B cell (primary cell): ENCODE data around the gene GLOD4. TPM values are rescaled to one million over a fixed set of nuclear protein-coding genes. Genes with fewer than 3 reads are reported as not detected.

Experiments used
- ATAC-seq: fragments of 200-7000 bp; cut with Tn5 transposase; one replicate; pipeline ENCODE4 v1.10.0; 2021; ENCODE audit warnings: low read depth, mild to moderate bottlenecking, moderate number of reproducible peaks, moderate library complexity
- CTCF ChIA-PET: fragments of 350-600 bp; sonication (Branson Sonifier 250); formaldehyde crosslinking; loops from one replicate; lab custom pipeline; 2021; ENCODE audit warnings: antibody characterized with exemption, inconsistent platforms; lab: Charles Lee
- POLR2A ChIA-PET: fragments of 350-600 bp; sonication (Branson Sonifier 250); formaldehyde crosslinking; loops from one replicate; lab custom pipeline; 2021; ENCODE audit warnings: antibody characterized with exemption; lab: Charles Lee
- DNase-seq: peaks from one replicate; pipeline ENCODE4 v3.0.0; 2013
- H2AFZ ChIP-seq: 2 replicates; pipeline ENCODE4 v1.6.1; 2012; ENCODE audit warnings: mild to moderate bottlenecking, low read depth, low read length; ENCODE audit not compliant: insufficient read depth, poor library complexity, severe bottlenecking
- H3K27ac ChIP-seq, 2 donors: 1 replicate in 1 of 2; 2 replicates in 1 of 2; pipeline ENCODE4 v1.5.1; 2012 to 2013; ENCODE audit warnings: low read length in 2 of 2, mild to moderate bottlenecking in 2 of 2, moderate library complexity in 1 of 2
- H3K27me3 ChIP-seq, 4 experiments: fragments of 200-600 bp in 1 of 4; sonication (generic) in 1 of 4; replicated peaks in 1 of 4; 1 replicate in 2 of 4; 2 replicates in 2 of 4; pipeline versions ENCODE4 v1.6.1 to v1.7.0; 2013 to 2016; ENCODE audit warnings: low read length in 3 of 4, mild to moderate bottlenecking in 2 of 4, mixed read lengths in 1 of 4, moderate library complexity in 1 of 4; ENCODE audit not compliant: insufficient read depth in 4 of 4, control insufficient read depth in 3 of 4; ENCODE audit errors: control extremely low read depth in 1 of 4
- H3K36me3 ChIP-seq, 2 experiments: replicated peaks in 1 of 2; 1 replicate in 1 of 2; 2 replicates in 1 of 2; pipeline versions ENCODE4 v1.6.1 to v1.7.1; 2013; ENCODE audit warnings: low read length in 1 of 2; ENCODE audit not compliant: insufficient read depth in 2 of 2, control insufficient read depth in 1 of 2; ENCODE audit errors: control extremely low read depth in 1 of 2, extremely low read depth in 1 of 2
- H3K4me1 ChIP-seq, 2 donors: fragments of 200-600 bp in 1 of 2; sonication (generic) in 1 of 2; 1 replicate in 1 of 2; 2 replicates in 1 of 2; pipeline versions ENCODE4 v1.5.1 to v1.6.1; 2013 to 2017; ENCODE audit warnings: low read length in 2 of 2; ENCODE audit not compliant: control insufficient read depth in 2 of 2, insufficient read depth in 2 of 2
- H3K4me2 ChIP-seq: replicated peaks from 2 replicates; pipeline ENCODE3; 2012; ENCODE audit warnings: mild to moderate bottlenecking, low read depth, low read length; ENCODE audit not compliant: poor library complexity, severe bottlenecking
- H3K4me3 ChIP-seq, 5 experiments: fragments of 200-600 bp in 1 of 5; sonication (generic) in 1 of 5; 1 replicate in 3 of 5; 2 replicates in 2 of 5; pipeline versions ENCODE4 v1.5.1 to v1.7.0; 2011 to 2016; ENCODE audit warnings: low read length in 4 of 5, mild to moderate bottlenecking in 4 of 5, low read depth in 2 of 5, control low read depth in 1 of 5, moderate library complexity in 1 of 5; ENCODE audit not compliant: insufficient read depth in 1 of 5; ENCODE audit errors: control extremely low read depth in 1 of 5, extremely low read depth in 1 of 5
- H3K79me2 ChIP-seq: fragments of 200-600 bp; sonication (generic); one replicate; pipeline ENCODE4 v1.6.0; 2016; ENCODE audit warnings: low read length; ENCODE audit not compliant: control insufficient read depth, insufficient read depth
- H3K9ac ChIP-seq: fragments of 200-600 bp; sonication (generic); 2 replicates; pipeline ENCODE4 v1.6.1; 2017; ENCODE audit warnings: mild to moderate bottlenecking, low read length, moderate library complexity
- H3K9me3 ChIP-seq, 3 donors: one replicate each; pipeline versions ENCODE4 v1.6.1 to v1.7.1; 2013; ENCODE audit warnings: low read length in 2 of 3; ENCODE audit not compliant: control insufficient read depth in 2 of 3, insufficient read depth in 1 of 3; ENCODE audit errors: control extremely low read depth in 1 of 3
- H4K20me1 ChIP-seq: 2 replicates; pipeline ENCODE4 v1.6.0; 2012; ENCODE audit warnings: mild to moderate bottlenecking, low read length; ENCODE audit not compliant: insufficient read depth, control insufficient read depth, poor library complexity, severe bottlenecking
- H3K27ac Mint-ChIP-seq: one replicate; pipeline ENCODE4 v1.8.0; 2021; ENCODE audit warnings: mixed read lengths
- H3K27me3 Mint-ChIP-seq: one replicate; pipeline ENCODE4 v1.8.0; 2021; ENCODE audit warnings: mixed read lengths
- H3K4me1 Mint-ChIP-seq: one replicate; pipeline ENCODE4 v1.8.0; 2021; ENCODE audit warnings: mixed read lengths
- H3K4me3 Mint-ChIP-seq: one replicate; pipeline ENCODE4 v1.8.0; 2021; ENCODE audit warnings: mixed read lengths
- H3K9me3 Mint-ChIP-seq: one replicate; pipeline ENCODE4 v1.8.0; 2022; ENCODE audit warnings: mixed read lengths; ENCODE audit not compliant: insufficient read depth
- EZH2 ChIP-seq: IDR thresholded peaks from 2 replicates; pipeline ENCODE4 v1.6.1; 2012; ENCODE audit warnings: borderline replicate concordance, low read depth, mild to moderate bottlenecking, moderate library complexity, low read length; ENCODE audit not compliant: insufficient read depth, poor library complexity, severe bottlenecking
- WGBS: methylation state at CpG from one replicate; pipeline ENCODE4 v1.1.5; 2013; ENCODE audit warnings: missing lambda C conversion rate; ENCODE audit not compliant: insufficient coverage; 5-methylcytosine and 5-hydroxymethylcytosine counted together
- intact Hi-C: fragments of 100-400 bp; cut with micrococcal nuclease; formaldehyde crosslinking; loops from one replicate; pipeline ENCODE4 v1.10.0; 2022
- polyA plus RNA-seq: library from polyadenylated mRNA; depleted of rRNA; stranded (reverse); fragments of >200 nt; gene quantifications from 2 replicates; pipeline ENCODE4 v1.2.3, GENCODE V29; 2012
- total RNA-seq, 2 donors: library from RNA; stranded (reverse); fragments of 120-200 nt in 1 of 2; gene quantifications; 1 replicate in 1 of 2; 2 replicates in 1 of 2; pipeline versions ENCODE4 v1.2.3 to v1.2.4, GENCODE V29; 2013 to 2022
- TF ChIP-seq, protein P1 (sequence below): fragments of 200-600 bp; IDR thresholded peaks from one replicate; pipeline ENCODE4 v1.8.0; 2022; ENCODE audit warnings: antibody characterized with exemption, mild to moderate bottlenecking

GLOD4 gene
- total and polyA plus RNA-seq, 2 donors (not counting 1 experiment from before 2014, with no cell fraction given): 24.0 to 77.4 TPM

DNA sequence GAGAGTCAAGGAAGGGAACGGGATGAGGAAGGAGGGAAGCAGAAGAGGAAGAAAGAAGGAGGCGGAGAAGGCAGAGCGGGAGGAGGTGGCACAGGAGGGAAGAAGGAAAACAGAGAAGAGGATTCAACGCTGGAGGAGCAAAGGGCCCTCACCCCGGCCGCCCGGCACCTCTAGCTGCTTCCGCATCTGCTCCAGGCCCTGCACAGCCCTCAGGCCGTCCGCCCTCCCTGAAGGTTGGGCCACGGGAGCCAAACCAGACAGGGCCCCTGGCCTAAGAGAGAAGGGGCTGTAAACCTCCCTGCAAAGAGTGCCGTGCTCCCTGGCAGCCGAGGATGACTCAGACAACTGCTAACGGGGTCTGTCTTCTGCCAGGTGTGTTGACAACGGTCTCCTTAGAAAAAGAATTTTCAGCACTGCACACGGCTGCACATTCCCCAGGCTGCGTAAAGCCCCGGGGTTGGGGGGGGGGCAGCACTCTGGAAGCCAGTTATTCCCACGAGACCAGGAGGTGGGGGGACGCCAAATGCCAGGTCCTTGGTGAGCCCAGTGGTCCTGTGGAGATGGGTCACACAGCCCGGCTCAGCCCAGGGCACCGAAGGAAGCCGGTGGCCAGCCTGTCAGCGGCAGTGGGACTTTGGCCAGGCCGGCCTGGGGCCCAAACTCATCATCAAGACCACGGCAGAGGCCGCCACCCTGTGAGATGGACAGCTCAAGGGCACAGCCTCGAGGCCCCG lies 29.1 kb upstream of the GLOD4 start:
- no peak overlapping the region for H3K27ac Mint-ChIP-seq
- WGBS: 81% methylated on average over 28 of the region's 29 CpGs
- Histone ChIP-seq H3K79me2 (no peaks in the 10 kb centered on the region), H3K27ac (no peak overlapping the region), H3K4me1 (no peaks in the 10 kb centered on the region), H3K27me3 (peaks cover 0 to 2% (median 0%) of the 10 kb centered on the region in 4 experiments), H3K36me3 (no peaks in the 10 kb centered on the region), H3K4me2 (no peak overlapping the region), H4K20me1 (no peaks in the 10 kb centered on the region), H2AFZ (no peak overlapping the region), H3K9ac (no peak overlapping the region), H3K4me3 (no peak overlapping the region), H3K9me3 (peaks cover 0 to 3% (median 0%) of the 10 kb centered on the region in 3 donors)
- no peaks in the 10 kb centered on the region for H3K27me3 Mint-ChIP-seq
- CTCF ChIA-PET: no interaction called here
- no peak overlapping the region for H3K4me3 Mint-ChIP-seq
- no peak for TF ChIP-seq EZH2
- TF ChIP-seq, protein P1, sequence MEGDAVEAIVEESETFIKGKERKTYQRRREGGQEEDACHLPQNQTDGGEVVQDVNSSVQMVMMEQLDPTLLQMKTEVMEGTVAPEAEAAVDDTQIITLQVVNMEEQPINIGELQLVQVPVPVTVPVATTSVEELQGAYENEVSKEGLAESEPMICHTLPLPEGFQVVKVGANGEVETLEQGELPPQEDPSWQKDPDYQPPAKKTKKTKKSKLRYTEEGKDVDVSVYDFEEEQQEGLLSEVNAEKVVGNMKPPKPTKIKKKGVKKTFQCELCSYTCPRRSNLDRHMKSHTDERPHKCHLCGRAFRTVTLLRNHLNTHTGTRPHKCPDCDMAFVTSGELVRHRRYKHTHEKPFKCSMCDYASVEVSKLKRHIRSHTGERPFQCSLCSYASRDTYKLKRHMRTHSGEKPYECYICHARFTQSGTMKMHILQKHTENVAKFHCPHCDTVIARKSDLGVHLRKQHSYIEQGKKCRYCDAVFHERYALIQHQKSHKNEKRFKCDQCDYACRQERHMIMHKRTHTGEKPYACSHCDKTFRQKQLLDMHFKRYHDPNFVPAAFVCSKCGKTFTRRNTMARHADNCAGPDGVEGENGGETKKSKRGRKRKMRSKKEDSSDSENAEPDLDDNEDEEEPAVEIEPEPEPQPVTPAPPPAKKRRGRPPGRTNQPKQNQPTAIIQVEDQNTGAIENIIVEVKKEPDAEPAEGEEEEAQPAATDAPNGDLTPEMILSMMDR: no peak
- H3K4me1 Mint-ChIP-seq: no peaks in the 10 kb centered on the region
- DNase-seq (no peak), ATAC-seq (no peak)
- POLR2A ChIA-PET: no interaction called here
- no peaks in the 10 kb centered on the region for H3K9me3 Mint-ChIP-seq
- intact Hi-C loops: no loop called here

DNA sequence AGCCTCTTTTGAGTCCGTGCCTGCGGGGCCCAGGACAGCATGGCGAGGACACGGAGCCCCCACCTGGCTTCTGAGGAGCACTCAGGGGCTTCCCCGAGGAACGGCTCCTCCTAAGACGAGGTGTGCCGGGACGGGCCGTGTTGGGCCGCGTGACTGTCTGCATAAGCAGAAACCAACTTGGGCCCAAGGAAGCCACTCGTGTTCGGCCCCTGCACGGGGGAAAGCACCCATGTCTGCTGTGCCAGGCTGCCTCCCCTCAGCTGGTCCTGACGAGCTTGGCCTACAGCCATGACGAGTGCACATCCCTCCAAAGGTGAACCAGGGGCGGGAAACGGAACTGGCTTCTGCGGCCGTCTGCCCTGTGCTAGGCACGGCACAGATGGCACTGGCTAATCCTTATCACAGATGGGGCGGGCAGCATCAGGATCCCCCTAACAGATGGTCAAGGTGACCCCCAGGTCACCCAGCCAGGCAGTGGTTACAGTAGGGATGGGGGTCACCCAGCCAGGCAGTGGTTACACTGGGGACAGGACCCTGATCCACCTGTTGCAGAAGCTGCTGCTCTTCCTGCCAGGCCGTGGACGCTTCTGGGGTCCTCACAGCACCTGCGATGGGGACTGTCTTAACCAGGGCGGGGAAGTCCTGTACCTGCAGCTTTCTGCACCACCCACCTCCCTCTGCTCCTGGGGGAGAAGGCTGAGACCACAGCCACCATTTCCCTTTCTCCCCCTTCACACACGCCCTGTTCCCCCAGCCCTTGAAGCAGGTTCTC lies 25.6 kb upstream of the GLOD4 start:
- intact Hi-C loops: no loop called here
- Histone ChIP-seq H3K27ac (no peak overlapping the region), H3K79me2 (no peaks in the 10 kb centered on the region), H3K9me3 (peaks cover 0 to 3% (median 0%) of the 10 kb centered on the region in 3 donors), H3K36me3 (no peaks in the 10 kb centered on the region), H4K20me1 (no peaks in the 10 kb centered on the region), H3K4me2 (no peak overlapping the region), H3K9ac (no peak overlapping the region), H3K4me1 (no peaks in the 10 kb centered on the region), H3K4me3 (no peak overlapping the region), H2AFZ (no peak overlapping the region), H3K27me3 (peaks cover 0 to 2% (median 0%) of the 10 kb centered on the region in 4 experiments)
- H3K9me3 Mint-ChIP-seq: no peaks in the 10 kb centered on the region
- no peak for TF ChIP-seq EZH2
- TF ChIP-seq, protein P1: no peak
- H3K4me3 Mint-ChIP-seq: no peak overlapping the region
- H3K4me1 Mint-ChIP-seq: no peaks in the 10 kb centered on the region
- ChIA-PET CTCF (no interaction called here), POLR2A (no interaction called here)
- H3K27me3 Mint-ChIP-seq: no peaks in the 10 kb centered on the region
- ATAC-seq (no peak), DNase-seq (no peak)
- no peak overlapping the region for H3K27ac Mint-ChIP-seq
- 86% methylated on average over 28 of the region's 28 CpGs for WGBS
